ENCODE data around the gene PTPRK. TPM values are rescaled to one million over a fixed set of nuclear protein-coding genes. Genes with fewer than 3 reads are reported as not detected.

PTPRK gene
- total and polyA plus RNA-seq, 2 donors (not counting 1 experiment from before 2014, with no cell fraction given) = 19.4 to 75.5 TPM

GRCh38 chr6:128230267-128230989 lies 290.0 kb downstream of the PTPRK start:
- no peak overlapping the region for H3K27ac ChIP-seq (ENCODE audit: insufficient read depth, low read length)
- no peak for DNase-seq (ENCODE audit: low read depth in 2 of 2)
- H3K9me3 ChIP-seq (ENCODE audit: control insufficient read depth, insufficient read depth, low read depth, low read length) = no peaks in the 10 kb centered on the region
- H3K79me2 ChIP-seq (ENCODE audit: control insufficient read depth, insufficient read depth, low read length) = no peaks in the 10 kb centered on the region
- no peak overlapping the region for H3K9ac ChIP-seq (ENCODE audit: insufficient read depth, low read length)
- H3K4me1 ChIP-seq (ENCODE audit: control insufficient read depth, extremely low read depth, insufficient read depth, low read length) = no peaks in the 10 kb centered on the region
- H3K4me3 ChIP-seq (replicated peaks in 1 of 4; ENCODE audit: control extremely low read depth in 1 of 4, insufficient read depth in 1 of 4, low read depth in 3 of 4, low read length in 4 of 4) = no peak overlapping the region
- H4K20me1 ChIP-seq (ENCODE audit: control insufficient read depth, extremely low read depth, insufficient read depth, low read length) = peaks cover 1% of the 10 kb centered on the region
- H3K27me3 ChIP-seq (ENCODE audit: control insufficient read depth, insufficient read depth, low read length) = no peaks in the 10 kb centered on the region
- H2AFZ ChIP-seq (ENCODE audit: low read length) = no peak overlapping the region
- no peaks in the 10 kb centered on the region for H3K36me3 ChIP-seq (ENCODE audit: control insufficient read depth, insufficient read depth, low read length)
- H3K4me2 ChIP-seq (ENCODE audit: extremely low read depth, insufficient read depth, low read length) = no peak overlapping the region
- TF ChIP-seq CTCF (conservative IDR thresholded peaks at IDR 0.05 in 1 of 2, IDR thresholded peaks at IDR 0.05 in 1 of 2; ENCODE audit: low read depth in 1 of 2, low read length in 2 of 2) = no peak
- no peak for TF ChIP-seq EZH2 (IDR thresholded peaks at IDR 0.05; ENCODE audit: low read length, missing control alignments)

- no peak overlapping the region for H3K27ac ChIP-seq (ENCODE audit: insufficient read depth, low read length)
- no peaks in the 10 kb centered on the region for H3K4me1 ChIP-seq (ENCODE audit: control insufficient read depth, extremely low read depth, insufficient read depth, low read length)
- no peaks in the 10 kb centered on the region for H3K9me3 ChIP-seq (ENCODE audit: control insufficient read depth, insufficient read depth, low read depth, low read length)
- H2AFZ ChIP-seq (ENCODE audit: low read length) = no peak overlapping the region
- no peak for TF ChIP-seq CTCF (conservative IDR thresholded peaks at IDR 0.05 in 1 of 2, IDR thresholded peaks at IDR 0.05 in 1 of 2; ENCODE audit: low read depth in 1 of 2, low read length in 2 of 2)
- TF ChIP-seq EZH2 (IDR thresholded peaks at IDR 0.05; ENCODE audit: low read length, missing control alignments) = no peak
- no peaks in the 10 kb centered on the region for H3K79me2 ChIP-seq (ENCODE audit: control insufficient read depth, insufficient read depth, low read length)
- no peaks in the 10 kb centered on the region for H3K27me3 ChIP-seq (ENCODE audit: control insufficient read depth, insufficient read depth, low read length)
- peaks cover 1% of the 10 kb centered on the region for H4K20me1 ChIP-seq (ENCODE audit: control insufficient read depth, extremely low read depth, insufficient read depth, low read length)
- no peak overlapping the region for H3K4me2 ChIP-seq (ENCODE audit: extremely low read depth, insufficient read depth, low read length)
- no peak for DNase-seq (ENCODE audit: low read depth in 2 of 2)
- no peak overlapping the region for H3K4me3 ChIP-seq (replicated peaks in 1 of 4; ENCODE audit: control extremely low read depth in 1 of 4, insufficient read depth in 1 of 4, low read depth in 3 of 4, low read length in 4 of 4)
- H3K9ac ChIP-seq (ENCODE audit: insufficient read depth, low read length) = no peak overlapping the region
- H3K36me3 ChIP-seq (ENCODE audit: control insufficient read depth, insufficient read depth, low read length) = no peaks in the 10 kb centered on the region
These were observed 294.8 kb downstream of the PTPRK start for GRCh38 chr6:128225612-128226011.

DNA sequence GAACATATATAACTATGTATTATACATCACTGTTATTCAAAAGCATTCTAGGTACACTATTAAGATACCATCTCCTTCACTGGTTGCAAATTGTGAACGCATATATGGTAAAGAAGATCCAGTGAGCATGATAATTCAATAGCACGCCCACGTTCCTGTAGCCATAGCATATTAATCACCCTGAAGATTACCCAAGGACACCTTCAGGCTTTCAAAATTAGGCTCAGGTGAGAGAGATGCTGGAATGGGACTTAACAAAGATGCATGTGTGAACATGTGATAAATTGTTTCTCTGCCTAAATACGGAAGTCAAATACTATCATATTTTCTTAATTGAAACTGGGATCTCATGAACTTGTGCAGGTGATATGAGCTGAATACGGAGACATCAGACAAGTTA lies 303.5 kb downstream of the PTPRK start:
- TF ChIP-seq CTCF (conservative IDR thresholded peaks at IDR 0.05 in 1 of 2, IDR thresholded peaks at IDR 0.05 in 1 of 2; ENCODE audit: low read depth in 1 of 2, low read length in 2 of 2) = no peak
- TF ChIP-seq EZH2 (IDR thresholded peaks at IDR 0.05; ENCODE audit: low read length, missing control alignments) = no peak
- Histone ChIP-seq H2AFZ (ENCODE audit: low read length) (no peak overlapping the region), H3K9me3 (ENCODE audit: control insufficient read depth, insufficient read depth, low read depth, low read length) (no peaks in the 10 kb centered on the region)

More for the DNA sequence above, 303.5 kb downstream of the PTPRK start:
- Histone ChIP-seq H3K4me1 (ENCODE audit: control insufficient read depth, extremely low read depth, insufficient read depth, low read length) (no peaks in the 10 kb centered on the region), H3K4me2 (ENCODE audit: extremely low read depth, insufficient read depth, low read length) (no peak overlapping the region), H4K20me1 (ENCODE audit: control insufficient read depth, extremely low read depth, insufficient read depth, low read length) (no peaks in the 10 kb centered on the region), H3K4me3 (replicated peaks in 1 of 4; ENCODE audit: control extremely low read depth in 1 of 4, insufficient read depth in 1 of 4, low read depth in 3 of 4, low read length in 4 of 4) (no peak overlapping the region), H3K9ac (ENCODE audit: insufficient read depth, low read length) (no peak overlapping the region), H3K27me3 (ENCODE audit: control insufficient read depth, insufficient read depth, low read length) (no peaks in the 10 kb centered on the region), H3K36me3 (ENCODE audit: control insufficient read depth, insufficient read depth, low read length) (no peaks in the 10 kb centered on the region), H3K27ac (ENCODE audit: insufficient read depth, low read length) (no peak overlapping the region), H3K79me2 (ENCODE audit: control insufficient read depth, insufficient read depth, low read length) (no peaks in the 10 kb centered on the region)
- DNase-seq (ENCODE audit: low read depth in 2 of 2) = no peak

Measured in fibroblast of lung (primary cell).